Progenitor cell of endocrine pancreas (in vitro differentiated cells): ENCODE measurements around the gene FADS1. TPM values are rescaled to one million over a fixed set of nuclear protein-coding genes. Genes with fewer than 3 reads are reported as not detected.

Source experiments
- DNase-seq: peaks from one replicate; pipeline ENCODE4 v3.0.0; 2021; ENCODE audit warnings: low spot score; ENCODE audit not compliant: unreplicated experiment
- H3K27ac Mint-ChIP-seq: 2 replicates; pipeline ENCODE4 v1.8.0; 2021; ENCODE audit warnings: mild to moderate bottlenecking, moderate library complexity, mixed read lengths
- H3K27me3 Mint-ChIP-seq: 2 replicates; pipeline ENCODE4 v1.8.0; 2021; ENCODE audit warnings: mixed read lengths
- H3K36me3 Mint-ChIP-seq: 2 replicates; pipeline ENCODE4 v1.8.0; 2022; ENCODE audit warnings: mixed read lengths; ENCODE audit not compliant: insufficient read depth
- H3K4me1 Mint-ChIP-seq: 2 replicates; pipeline ENCODE4 v1.8.0; 2021; ENCODE audit warnings: low read depth, mixed read lengths
- H3K4me3 Mint-ChIP-seq: 2 replicates; pipeline ENCODE4 v1.8.0; 2021; ENCODE audit warnings: low read depth, mild to moderate bottlenecking, moderate library complexity, mixed read lengths
- H3K9me3 Mint-ChIP-seq: 2 replicates; pipeline ENCODE4 v1.8.0; 2021; ENCODE audit warnings: low read depth, mixed read lengths
- total RNA-seq: library from RNA; stranded (reverse); gene quantifications from 2 replicates; pipeline ENCODE4 v1.2.1, GENCODE V29; 2021
- TF ChIP-seq, protein P1 (sequence below): fragments of 200-600 bp; sonication (generic); IDR thresholded peaks from one replicate; pipeline ENCODE4 v1.5.0; 2021; ENCODE audit warnings: antibody characterized with exemption, mild to moderate bottlenecking; ENCODE audit not compliant: unreplicated experiment

FADS1 gene
- total RNA-seq, 1 donor from 2014 or later: 114 TPM

DNA sequence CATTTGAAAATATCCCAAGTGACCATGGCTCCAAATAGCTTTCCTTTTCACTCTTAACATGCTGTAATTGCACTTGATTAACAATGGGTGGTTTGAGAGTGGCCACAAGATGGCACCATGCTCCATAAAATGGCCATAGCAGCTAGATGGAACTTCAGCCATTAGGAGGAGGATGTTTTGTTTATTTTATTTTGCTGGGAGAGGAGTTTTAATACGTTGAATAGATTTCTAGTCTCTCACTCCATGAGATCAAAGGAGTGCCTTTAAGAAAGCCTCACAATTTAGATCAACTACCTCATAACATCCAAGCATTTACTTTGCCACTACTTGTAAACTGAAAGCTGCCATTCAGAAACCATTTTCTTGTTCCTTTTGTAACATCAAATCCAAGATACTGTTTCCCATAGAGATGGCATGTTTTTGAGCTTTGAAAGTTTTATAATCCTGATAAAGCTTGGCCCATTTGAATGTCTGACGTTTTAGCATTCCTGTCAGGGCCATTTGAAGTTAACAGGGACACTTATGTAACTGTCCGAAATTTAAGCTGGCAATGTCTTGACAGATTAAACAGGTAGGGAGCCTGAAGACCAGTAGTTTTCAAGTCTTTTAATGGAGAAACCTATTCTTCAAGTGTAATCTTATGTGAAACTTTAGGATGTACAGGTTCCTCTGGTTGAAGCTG is 19.4 kb downstream of the FADS1 start:
- Mint-ChIP-seq H3K27me3 (no peaks in the 10 kb centered on the region), H3K27ac (peak overlapping the region; percentile 82), H3K9me3 (no peaks in the 10 kb centered on the region), H3K36me3 (peaks cover 12% of the 10 kb centered on the region), H3K4me1 (peaks cover 8% of the 10 kb centered on the region), H3K4me3 (no peak overlapping the region)
- TF ChIP-seq, protein P1, sequence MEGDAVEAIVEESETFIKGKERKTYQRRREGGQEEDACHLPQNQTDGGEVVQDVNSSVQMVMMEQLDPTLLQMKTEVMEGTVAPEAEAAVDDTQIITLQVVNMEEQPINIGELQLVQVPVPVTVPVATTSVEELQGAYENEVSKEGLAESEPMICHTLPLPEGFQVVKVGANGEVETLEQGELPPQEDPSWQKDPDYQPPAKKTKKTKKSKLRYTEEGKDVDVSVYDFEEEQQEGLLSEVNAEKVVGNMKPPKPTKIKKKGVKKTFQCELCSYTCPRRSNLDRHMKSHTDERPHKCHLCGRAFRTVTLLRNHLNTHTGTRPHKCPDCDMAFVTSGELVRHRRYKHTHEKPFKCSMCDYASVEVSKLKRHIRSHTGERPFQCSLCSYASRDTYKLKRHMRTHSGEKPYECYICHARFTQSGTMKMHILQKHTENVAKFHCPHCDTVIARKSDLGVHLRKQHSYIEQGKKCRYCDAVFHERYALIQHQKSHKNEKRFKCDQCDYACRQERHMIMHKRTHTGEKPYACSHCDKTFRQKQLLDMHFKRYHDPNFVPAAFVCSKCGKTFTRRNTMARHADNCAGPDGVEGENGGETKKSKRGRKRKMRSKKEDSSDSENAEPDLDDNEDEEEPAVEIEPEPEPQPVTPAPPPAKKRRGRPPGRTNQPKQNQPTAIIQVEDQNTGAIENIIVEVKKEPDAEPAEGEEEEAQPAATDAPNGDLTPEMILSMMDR: peak; percentile 89
- no peak for DNase-seq

DNA sequence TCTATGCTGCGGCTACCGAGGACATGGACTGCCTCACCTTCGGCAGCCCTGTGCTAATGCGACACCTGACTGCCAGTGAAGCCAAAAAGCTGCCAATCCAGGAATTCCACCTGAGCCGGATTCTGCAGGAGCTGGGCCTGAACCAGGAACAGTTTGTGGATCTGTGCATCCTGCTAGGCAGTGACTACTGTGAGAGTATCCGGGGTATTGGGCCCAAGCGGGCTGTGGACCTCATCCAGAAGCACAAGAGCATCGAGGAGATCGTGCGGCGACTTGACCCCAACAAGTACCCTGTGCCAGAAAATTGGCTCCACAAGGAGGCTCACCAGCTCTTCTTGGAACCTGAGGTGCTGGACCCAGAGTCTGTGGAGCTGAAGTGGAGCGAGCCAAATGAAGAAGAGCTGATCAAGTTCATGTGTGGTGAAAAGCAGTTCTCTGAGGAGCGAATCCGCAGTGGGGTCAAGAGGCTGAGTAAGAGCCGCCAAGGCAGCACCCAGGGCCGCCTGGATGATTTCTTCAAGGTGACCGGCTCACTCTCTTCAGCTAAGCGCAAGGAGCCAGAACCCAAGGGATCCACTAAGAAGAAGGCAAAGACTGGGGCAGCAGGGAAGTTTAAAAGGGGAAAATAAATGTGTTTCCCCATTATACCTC is 20.8 kb downstream of the FADS1 start:
- TF ChIP-seq, protein P1: no peak
- Mint-ChIP-seq H3K9me3 (no peaks in the 10 kb centered on the region), H3K4me3 (no peak overlapping the region), H3K27ac (no peak overlapping the region), H3K4me1 (peaks cover 13% of the 10 kb centered on the region), H3K36me3 (peaks cover 10% of the 10 kb centered on the region), H3K27me3 (no peaks in the 10 kb centered on the region)
- no peak for DNase-seq

DNA sequence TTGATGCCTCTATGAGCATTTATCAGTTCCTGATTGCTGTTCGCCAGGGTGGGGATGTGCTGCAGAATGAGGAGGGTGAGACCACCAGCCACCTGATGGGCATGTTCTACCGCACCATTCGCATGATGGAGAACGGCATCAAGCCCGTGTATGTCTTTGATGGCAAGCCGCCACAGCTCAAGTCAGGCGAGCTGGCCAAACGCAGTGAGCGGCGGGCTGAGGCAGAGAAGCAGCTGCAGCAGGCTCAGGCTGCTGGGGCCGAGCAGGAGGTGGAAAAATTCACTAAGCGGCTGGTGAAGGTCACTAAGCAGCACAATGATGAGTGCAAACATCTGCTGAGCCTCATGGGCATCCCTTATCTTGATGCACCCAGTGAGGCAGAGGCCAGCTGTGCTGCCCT is 21.3 kb downstream of the FADS1 start:
- Mint-ChIP-seq H3K4me3 (no peak overlapping the region), H3K4me1 (peaks cover 13% of the 10 kb centered on the region), H3K27ac (no peak overlapping the region), H3K27me3 (no peaks in the 10 kb centered on the region), H3K36me3 (peaks cover 8% of the 10 kb centered on the region), H3K9me3 (no peaks in the 10 kb centered on the region)
- TF ChIP-seq, protein P1: no peak
- no peak for DNase-seq

DNA sequence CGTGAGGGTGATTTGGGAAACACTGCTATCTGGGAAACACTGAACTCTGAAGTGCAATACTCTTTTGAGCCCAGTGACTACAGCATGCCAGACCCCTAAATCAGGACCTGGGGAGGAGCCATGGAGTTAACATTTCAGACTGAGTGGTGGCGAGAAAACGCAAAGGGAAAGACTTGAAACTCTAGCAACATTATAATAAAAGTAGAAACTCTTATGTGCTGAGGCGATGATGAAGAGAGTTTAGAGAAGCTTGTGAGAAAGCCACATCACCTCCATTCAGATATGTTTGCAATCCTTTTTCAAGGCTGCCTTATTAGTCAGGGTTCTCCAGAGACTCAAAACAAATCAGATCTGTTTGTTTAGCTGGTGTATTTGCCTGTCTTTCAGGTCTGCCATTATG is 22.2 kb downstream of the FADS1 start:
- H3K27ac Mint-ChIP-seq: no peak overlapping the region
- H3K4me3 Mint-ChIP-seq: peak overlapping the region; percentile 42
- H3K36me3 Mint-ChIP-seq: peaks cover 8% of the 10 kb centered on the region

DNA sequence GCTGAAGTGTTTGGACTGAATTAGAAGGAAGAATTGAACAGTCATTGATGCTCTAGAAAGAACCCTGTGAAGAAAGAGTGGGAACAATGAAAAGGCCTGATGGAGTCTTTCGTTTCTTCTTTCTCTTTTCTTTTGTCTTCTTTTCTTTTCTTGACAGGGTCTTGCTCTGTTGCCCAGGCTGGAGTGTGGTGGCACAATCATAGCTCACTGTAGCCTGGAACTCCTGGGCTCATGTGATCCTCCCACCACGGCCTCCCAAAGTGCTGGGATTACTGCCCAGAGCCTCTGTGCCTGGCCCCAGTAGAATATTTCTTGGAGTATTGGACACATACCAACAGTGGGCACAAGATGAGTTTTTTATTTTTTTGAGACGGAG is 23.0 kb downstream of the FADS1 start:
- Mint-ChIP-seq H3K27me3 (no peaks in the 10 kb centered on the region), H3K4me3 (peak overlapping the region; percentile 92), H3K27ac (peak overlapping the region; percentile 100), H3K4me1 (peaks cover 13% of the 10 kb centered on the region), H3K36me3 (peaks cover 10% of the 10 kb centered on the region), H3K9me3 (no peaks in the 10 kb centered on the region)
- TF ChIP-seq, protein P1: no peak
- DNase-seq: no peak

More for the DNA sequence above, 22.2 kb downstream of the FADS1 start:
- peaks cover 13% of the 10 kb centered on the region for H3K4me1 Mint-ChIP-seq
- DNase-seq: no peak
- no peaks in the 10 kb centered on the region for H3K27me3 Mint-ChIP-seq
- TF ChIP-seq, protein P1: no peak
- H3K9me3 Mint-ChIP-seq: no peaks in the 10 kb centered on the region
